Loucy (cell line): ENCODE measurements around the gene IQSEC1.

Experiments used
- H2AFZ ChIP-seq: fragments of 200-600 bp; sonication (generic); 2 replicates; pipeline ENCODE4 v1.6.0; 2016; ENCODE audit warnings: antibody characterized with exemption, mild to moderate bottlenecking, low read length, moderate library complexity
- H3F3A ChIP-seq: fragments of 200-600 bp; 2 replicates; pipeline ENCODE4 v1.6.0; 2016; ENCODE audit warnings: antibody characterized with exemption, low read depth, mild to moderate bottlenecking
- H3K27me3 ChIP-seq: fragments of 200-600 bp; sonication (generic); 2 replicates; pipeline ENCODE4 v1.6.1; 2014; ENCODE audit warnings: low read length, mild to moderate bottlenecking; ENCODE audit not compliant: insufficient read depth, poor library complexity, severe bottlenecking
- H3K36me3 ChIP-seq: fragments of 200-600 bp; sonication (generic); 2 replicates; pipeline ENCODE4 v1.6.1; 2016; ENCODE audit warnings: low read length; ENCODE audit not compliant: insufficient read depth
- H3K4me1 ChIP-seq: fragments of 200-600 bp; sonication (generic); 2 replicates; pipeline ENCODE4 v1.5.1; 2014; ENCODE audit warnings: low read length, mild to moderate bottlenecking; ENCODE audit not compliant: insufficient read depth, poor library complexity, severe bottlenecking
- H3K4me2 ChIP-seq: fragments of 200-600 bp; sonication (generic); 2 replicates; pipeline ENCODE4 v1.6.0; 2014; ENCODE audit warnings: antibody characterized with exemption, low read length, low read depth, mild to moderate bottlenecking; ENCODE audit not compliant: poor library complexity, severe bottlenecking
- H3K4me3 ChIP-seq: fragments of 200-600 bp; sonication (generic); 2 replicates; pipeline ENCODE4 v1.5.1; 2014; ENCODE audit warnings: low read length, mild to moderate bottlenecking, mixed read lengths; ENCODE audit not compliant: poor library complexity, severe bottlenecking
- H3K79me2 ChIP-seq: fragments of 200-600 bp; sonication (generic); 2 replicates; pipeline ENCODE4 v1.6.1; 2014; ENCODE audit warnings: low read length; ENCODE audit not compliant: insufficient read depth
- H3K9ac ChIP-seq: fragments of 200-600 bp; sonication (generic); 2 replicates; pipeline ENCODE4 v1.6.0; 2014; ENCODE audit warnings: mild to moderate bottlenecking, low read depth, low read length, moderate library complexity; ENCODE audit not compliant: poor library complexity, severe bottlenecking
- H3K9me2 ChIP-seq: fragments of 200-600 bp; sonication (generic); replicated peaks from 2 replicates; pipeline ENCODE4 v1.6.1; 2016; ENCODE audit warnings: low read depth, low read length, mixed read lengths
- H3K9me3 ChIP-seq: fragments of 200-600 bp; sonication (generic); 2 replicates; pipeline ENCODE4 v1.6.1; 2014; ENCODE audit warnings: mild to moderate bottlenecking, antibody characterized with exemption, low read length, low read depth; ENCODE audit not compliant: insufficient read depth
- H4K20me1 ChIP-seq: fragments of 200-600 bp; sonication (generic); 2 replicates; pipeline ENCODE4 v1.6.0; 2014; ENCODE audit warnings: antibody characterized with exemption, low read length, mild to moderate bottlenecking; ENCODE audit not compliant: insufficient read depth, poor library complexity, severe bottlenecking
- EZH2phosphoT487 ChIP-seq: fragments of 200-600 bp; IDR thresholded peaks from 2 replicates; pipeline ENCODE4 v1.6.1; 2018; ENCODE audit warnings: antibody characterized with exemption, mild to moderate bottlenecking, moderate library complexity, borderline replicate concordance
- TF ChIP-seq, protein P1 (sequence below): fragments of 200-600 bp; sonication (generic); conservative IDR thresholded peaks from 2 replicates; pipeline ENCODE4 v1.5.1; 2014; ENCODE audit warnings: mild to moderate bottlenecking, antibody characterized with exemption, low read length

IQSEC1 gene

DNA sequence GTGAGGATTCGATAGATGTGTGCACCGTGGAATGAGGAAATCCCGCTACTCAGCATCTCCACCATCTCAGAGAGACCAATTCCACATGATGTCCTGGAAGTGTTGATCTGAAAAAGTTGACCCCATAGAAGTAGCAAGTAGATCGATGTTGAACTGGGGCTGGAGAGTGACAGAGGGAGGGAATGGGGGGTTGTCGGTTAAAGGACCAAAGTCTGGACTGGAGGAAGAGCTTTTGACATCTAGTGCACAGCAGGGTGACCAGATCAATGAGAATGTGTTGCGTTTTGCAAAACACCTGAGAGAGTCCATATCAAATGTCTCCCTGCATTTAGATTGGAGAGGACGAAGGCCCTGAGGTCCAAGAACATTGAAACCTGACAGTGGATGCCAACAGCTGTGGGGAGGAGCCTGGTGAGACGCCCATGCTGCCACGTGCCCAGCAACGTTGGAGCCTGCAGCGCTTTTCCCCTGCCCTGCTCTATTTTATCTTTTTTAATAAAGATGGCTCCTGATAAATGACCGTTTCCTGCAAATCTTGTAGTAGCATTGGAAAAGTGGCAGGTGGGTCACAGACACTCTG is 201.7 kb downstream of the IQSEC1 start:
- no peaks in the 10 kb centered on the region for H4K20me1 ChIP-seq
- no peak overlapping the region for H3K9ac ChIP-seq
- H3K4me2 ChIP-seq = no peak overlapping the region
- no peak overlapping the region for H3K4me3 ChIP-seq
- H3K9me2 ChIP-seq = no peaks in the 10 kb centered on the region
- peaks cover 4% of the 10 kb centered on the region for H3K4me1 ChIP-seq
- no peaks in the 10 kb centered on the region for H3K27me3 ChIP-seq
- H2AFZ ChIP-seq = no peak overlapping the region
- no peaks in the 10 kb centered on the region for H3K9me3 ChIP-seq
- TF ChIP-seq, protein P1, sequence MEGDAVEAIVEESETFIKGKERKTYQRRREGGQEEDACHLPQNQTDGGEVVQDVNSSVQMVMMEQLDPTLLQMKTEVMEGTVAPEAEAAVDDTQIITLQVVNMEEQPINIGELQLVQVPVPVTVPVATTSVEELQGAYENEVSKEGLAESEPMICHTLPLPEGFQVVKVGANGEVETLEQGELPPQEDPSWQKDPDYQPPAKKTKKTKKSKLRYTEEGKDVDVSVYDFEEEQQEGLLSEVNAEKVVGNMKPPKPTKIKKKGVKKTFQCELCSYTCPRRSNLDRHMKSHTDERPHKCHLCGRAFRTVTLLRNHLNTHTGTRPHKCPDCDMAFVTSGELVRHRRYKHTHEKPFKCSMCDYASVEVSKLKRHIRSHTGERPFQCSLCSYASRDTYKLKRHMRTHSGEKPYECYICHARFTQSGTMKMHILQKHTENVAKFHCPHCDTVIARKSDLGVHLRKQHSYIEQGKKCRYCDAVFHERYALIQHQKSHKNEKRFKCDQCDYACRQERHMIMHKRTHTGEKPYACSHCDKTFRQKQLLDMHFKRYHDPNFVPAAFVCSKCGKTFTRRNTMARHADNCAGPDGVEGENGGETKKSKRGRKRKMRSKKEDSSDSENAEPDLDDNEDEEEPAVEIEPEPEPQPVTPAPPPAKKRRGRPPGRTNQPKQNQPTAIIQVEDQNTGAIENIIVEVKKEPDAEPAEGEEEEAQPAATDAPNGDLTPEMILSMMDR = no peak
- TF ChIP-seq EZH2phosphoT487 = no peak
- no peaks in the 10 kb centered on the region for H3F3A ChIP-seq
- no peaks in the 10 kb centered on the region for H3K79me2 ChIP-seq
- H3K36me3 ChIP-seq = no peaks in the 10 kb centered on the region

DNA sequence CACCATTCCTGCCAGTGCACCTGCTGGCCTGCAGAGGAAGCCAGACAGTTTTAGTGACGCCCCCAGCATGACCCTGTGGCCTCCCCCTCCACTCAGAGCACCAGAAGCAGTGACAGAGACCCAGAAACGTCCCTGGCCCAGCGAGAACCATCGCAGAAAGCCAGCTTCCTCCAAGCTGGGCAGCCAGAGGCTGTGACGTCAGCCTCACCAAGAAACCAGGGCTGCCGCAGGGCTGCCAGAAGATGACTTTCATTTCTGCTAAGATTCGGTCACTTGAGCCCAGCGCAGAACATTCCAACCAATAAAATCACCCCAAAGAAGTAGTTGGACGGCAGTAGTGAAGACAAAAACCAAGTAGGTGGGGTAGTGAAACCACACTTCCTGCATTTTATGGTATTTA is 202.3 kb downstream of the IQSEC1 start:
- no peaks in the 10 kb centered on the region for H3K27me3 ChIP-seq
- H3K4me1 ChIP-seq = peaks cover 4% of the 10 kb centered on the region
- no peak overlapping the region for H3K9ac ChIP-seq
- TF ChIP-seq, protein P1 = no peak
- TF ChIP-seq EZH2phosphoT487 = no peak
- H3K9me3 ChIP-seq = no peaks in the 10 kb centered on the region
- H3K79me2 ChIP-seq = no peaks in the 10 kb centered on the region
- H3F3A ChIP-seq = no peaks in the 10 kb centered on the region
- H3K36me3 ChIP-seq = no peaks in the 10 kb centered on the region
- H3K9me2 ChIP-seq = no peaks in the 10 kb centered on the region
- no peaks in the 10 kb centered on the region for H4K20me1 ChIP-seq
- no peak overlapping the region for H3K4me2 ChIP-seq
- no peak overlapping the region for H3K4me3 ChIP-seq
- no peak overlapping the region for H2AFZ ChIP-seq

DNA sequence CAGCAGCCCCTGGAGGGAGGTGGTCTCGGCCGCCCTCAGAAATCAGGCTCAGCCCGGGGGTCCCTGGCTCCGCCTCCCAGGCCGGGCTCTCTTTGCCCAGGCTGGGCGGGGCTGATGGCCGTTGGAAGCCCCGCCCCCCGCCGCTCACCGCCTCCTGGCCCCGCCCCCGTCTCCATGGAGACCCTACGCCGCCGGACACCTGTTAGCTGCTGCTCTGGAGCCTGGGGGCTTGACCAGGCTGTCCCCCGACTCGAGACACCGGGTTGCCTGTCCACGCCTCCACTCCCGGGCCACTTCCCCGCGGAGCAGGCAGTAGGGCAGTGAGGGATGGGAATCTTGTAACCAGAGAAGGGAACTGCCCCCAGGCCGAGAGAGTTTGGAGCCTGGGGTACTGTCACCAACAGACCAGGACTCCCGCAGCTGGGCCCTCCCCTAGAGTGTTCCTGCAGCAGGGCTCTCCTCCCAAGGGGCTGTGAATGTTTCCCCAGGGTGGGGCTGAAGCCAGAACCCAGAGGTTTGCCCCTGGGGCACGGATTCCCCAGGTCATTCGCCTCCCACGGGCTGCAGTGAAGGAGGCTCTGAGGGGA is 204.1 kb downstream of the IQSEC1 start:
- no peak overlapping the region for H3K9ac ChIP-seq
- peaks cover 4% of the 10 kb centered on the region for H3K4me1 ChIP-seq
- no peaks in the 10 kb centered on the region for H3K9me2 ChIP-seq
- no peaks in the 10 kb centered on the region for H3K79me2 ChIP-seq
- H4K20me1 ChIP-seq = no peaks in the 10 kb centered on the region
- H3K36me3 ChIP-seq = no peaks in the 10 kb centered on the region
- H3K4me2 ChIP-seq = no peak overlapping the region
- no peaks in the 10 kb centered on the region for H3F3A ChIP-seq
- H3K9me3 ChIP-seq = no peaks in the 10 kb centered on the region; the same call in 1 of the 2 replicates
- H3K4me3 ChIP-seq = no peak overlapping the region
- TF ChIP-seq, protein P1 = no peak
- no peak for TF ChIP-seq EZH2phosphoT487
- H2AFZ ChIP-seq = no peak overlapping the region
- H3K27me3 ChIP-seq = no peaks in the 10 kb centered on the region
